Urothelium cell line (cell line): ENCODE measurements around the gene FCER1A.
"Not testable (repeated sequence)": the region's sequence is repeated elsewhere in the genome, so short reads cannot be mapped to it uniquely, and the experiment has no call there.

ENCODE experiments used
- DNase-seq: peaks from one replicate; pipeline ENCODE4 v3.0.0; 2011; ENCODE audit warnings: low spot score, mixed read lengths
- FAIRE-seq: peaks from 2 replicates; lab custom pipeline; 2011; peaks lifted over from hg19 to GRCh38; lab: Jason Lieb, UNC

The FCER1A gene

DNA sequence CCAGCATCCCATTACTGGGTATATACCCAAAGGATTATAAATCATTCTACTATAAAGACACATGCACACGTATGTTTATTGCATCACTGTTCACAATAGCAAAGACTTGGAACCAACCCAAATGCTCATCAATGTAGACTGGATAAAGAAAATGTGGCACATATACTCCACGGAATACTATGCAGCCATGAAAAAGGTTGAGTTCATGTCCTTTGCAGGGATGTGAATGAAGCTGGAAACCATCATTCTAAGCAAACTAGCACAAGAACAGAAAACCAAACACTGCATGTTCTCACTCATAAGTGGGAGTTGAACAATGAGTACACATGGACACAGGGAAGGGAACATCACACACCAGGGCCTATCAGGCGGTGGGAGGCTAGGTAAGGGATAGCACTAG, 47.2 kb downstream of the FCER1A start:
- DNase-seq, FAIRE-seq: not testable (repeated sequence)

DNA sequence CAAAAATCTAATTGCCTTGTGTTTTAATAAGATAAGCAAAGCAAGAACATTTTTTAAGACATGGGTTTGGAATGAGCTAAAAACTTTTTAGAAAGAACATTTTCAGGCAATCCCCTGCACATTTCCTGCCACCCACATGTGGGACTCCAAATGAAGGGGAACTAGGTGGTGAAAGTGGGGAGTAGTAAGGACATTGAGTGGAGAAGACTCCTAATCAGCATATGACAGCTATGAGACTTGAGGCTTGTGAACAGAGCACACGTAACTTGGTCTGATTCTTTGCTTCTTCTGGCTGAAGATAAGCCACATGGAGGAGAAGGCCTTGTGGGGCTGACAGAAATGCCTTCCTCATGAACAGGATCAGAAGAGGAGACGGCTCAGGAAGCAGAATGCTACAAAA, 50.3 kb downstream of the FCER1A start:
- no peak for FAIRE-seq
- no peak for DNase-seq
